GM18505 (cell line): ENCODE measurements around the gene SYT7.

Experiments used
- ATAC-seq: cut with Tn5 transposase; IDR thresholded peaks from one replicate; pipeline ENCODE4 v1.9.1; 2021; ENCODE audit not compliant: unreplicated experiment
- POLR2A ChIP-seq: IDR thresholded peaks from 4 replicates; pipeline ENCODE4 v1.6.1; 2011; ENCODE audit warnings: borderline replicate concordance; ENCODE audit not compliant: insufficient read depth, insufficient read length; ENCODE audit errors: extremely low read depth

Gene SYT7

DNA sequence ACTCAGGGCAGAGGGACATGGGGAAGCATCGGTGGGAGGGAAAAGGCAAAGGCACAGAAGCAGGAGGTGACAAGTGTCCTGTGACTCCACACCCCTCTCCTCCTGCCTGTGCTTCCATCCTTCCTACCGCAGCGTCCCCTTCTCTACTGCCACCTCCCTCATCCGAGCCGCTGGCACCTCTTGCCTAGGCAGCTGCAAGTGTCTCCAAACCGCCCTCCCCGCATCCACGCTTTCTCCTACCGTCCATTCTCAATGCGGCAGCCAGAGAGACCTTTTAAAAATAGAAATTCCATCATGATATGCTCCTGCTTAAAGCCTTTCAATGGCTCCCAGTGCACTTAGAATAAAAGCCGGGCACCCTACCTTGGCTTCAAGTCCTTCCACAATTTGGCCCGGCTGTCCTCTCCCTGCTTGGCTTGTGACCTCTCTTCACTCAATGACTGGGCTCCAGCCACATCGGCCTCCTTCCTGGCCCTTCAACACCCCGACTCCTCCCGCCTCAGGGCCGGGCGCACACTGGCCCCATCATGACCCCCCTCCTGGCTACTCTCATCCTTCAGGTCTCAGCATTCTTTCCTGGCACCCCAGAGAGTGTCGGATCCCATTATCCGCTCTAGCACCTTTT, 55.8 kb downstream of the SYT7 start:
- ATAC-seq, result no peak
- TF ChIP-seq POLR2A, result no peak

DNA sequence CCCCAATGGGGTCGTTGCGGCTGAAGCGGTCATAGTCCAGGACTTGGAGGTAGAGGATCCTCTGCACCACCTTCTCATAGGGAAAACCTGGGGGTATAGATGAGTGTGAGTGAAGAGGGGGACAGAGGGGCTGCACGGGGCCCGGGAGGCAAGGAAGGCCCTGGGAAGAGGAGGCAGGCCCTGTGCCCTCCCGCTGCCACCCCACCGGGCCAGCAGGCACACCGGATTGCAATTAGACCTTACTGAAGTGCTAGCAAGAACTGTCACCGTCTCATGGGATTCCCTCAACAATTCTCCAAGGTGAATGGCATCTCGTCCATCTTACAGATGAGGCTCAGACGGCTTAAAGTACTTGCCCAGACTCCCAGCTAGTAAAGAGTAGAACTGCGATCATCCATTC, 56.4 kb downstream of the SYT7 start:
- no peak for ATAC-seq

DNA sequence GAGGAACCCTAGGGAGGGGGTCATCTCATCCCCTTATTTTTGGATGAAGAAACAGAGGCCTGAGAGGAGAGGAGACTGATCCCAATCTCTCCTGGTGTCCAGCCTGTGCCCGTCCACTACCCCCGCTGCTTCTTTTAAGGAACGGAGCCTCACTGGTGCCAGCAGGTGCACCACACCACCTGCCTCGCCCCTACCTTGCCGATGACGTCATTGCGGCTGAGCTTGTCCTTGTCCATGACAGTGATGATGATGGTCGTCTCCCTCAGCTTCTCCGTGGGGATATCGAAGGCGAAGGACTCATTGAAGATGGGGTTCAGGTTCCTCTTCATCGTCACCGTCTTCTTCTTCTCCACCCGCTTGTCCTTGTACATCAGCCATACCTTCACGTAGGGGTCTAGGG, 58.0 kb downstream of the SYT7 start:
- no peak for ATAC-seq
- TF ChIP-seq POLR2A, result no peak

More for the DNA sequence above, 56.4 kb downstream of the SYT7 start:
- no peak for TF ChIP-seq POLR2A

DNA sequence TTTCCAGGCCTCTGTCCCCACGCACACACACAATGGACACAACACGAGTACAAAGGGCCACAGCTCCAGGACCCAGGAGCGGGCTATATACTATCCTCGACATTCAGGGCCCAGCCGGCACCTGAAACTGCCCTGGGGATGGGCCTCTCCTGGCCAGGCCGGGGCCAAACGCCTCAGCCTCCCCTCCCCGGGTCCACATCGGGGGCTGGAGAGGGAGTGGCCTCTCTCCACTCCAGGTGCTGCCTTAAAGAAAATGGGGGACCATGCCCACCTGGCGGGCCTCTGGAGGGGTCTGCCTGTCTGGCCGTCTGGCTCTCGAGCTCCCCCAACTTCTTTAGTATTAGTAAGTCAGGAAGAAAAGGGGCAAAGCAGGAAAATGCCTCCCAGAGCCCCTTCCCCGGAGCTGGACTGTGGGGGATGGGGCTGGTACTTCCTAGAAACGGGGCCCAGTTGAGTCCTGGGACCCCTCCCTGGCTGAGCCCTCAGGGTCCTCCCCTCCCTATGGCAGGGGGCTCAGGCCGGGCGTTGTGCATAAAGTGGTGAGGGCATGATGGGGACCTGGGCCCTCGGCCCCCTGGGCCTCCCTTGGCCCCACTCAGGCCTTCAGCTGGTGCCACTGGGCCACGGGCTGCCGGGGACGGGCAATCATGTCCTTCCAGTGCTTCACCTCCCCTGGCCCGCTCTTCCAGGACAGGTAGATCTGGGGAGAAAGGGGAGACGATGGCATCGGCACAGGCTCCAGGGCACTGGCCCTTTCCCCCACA, 62.7 kb downstream of the SYT7 start:
- no peak for ATAC-seq
- TF ChIP-seq POLR2A, result no peak

DNA sequence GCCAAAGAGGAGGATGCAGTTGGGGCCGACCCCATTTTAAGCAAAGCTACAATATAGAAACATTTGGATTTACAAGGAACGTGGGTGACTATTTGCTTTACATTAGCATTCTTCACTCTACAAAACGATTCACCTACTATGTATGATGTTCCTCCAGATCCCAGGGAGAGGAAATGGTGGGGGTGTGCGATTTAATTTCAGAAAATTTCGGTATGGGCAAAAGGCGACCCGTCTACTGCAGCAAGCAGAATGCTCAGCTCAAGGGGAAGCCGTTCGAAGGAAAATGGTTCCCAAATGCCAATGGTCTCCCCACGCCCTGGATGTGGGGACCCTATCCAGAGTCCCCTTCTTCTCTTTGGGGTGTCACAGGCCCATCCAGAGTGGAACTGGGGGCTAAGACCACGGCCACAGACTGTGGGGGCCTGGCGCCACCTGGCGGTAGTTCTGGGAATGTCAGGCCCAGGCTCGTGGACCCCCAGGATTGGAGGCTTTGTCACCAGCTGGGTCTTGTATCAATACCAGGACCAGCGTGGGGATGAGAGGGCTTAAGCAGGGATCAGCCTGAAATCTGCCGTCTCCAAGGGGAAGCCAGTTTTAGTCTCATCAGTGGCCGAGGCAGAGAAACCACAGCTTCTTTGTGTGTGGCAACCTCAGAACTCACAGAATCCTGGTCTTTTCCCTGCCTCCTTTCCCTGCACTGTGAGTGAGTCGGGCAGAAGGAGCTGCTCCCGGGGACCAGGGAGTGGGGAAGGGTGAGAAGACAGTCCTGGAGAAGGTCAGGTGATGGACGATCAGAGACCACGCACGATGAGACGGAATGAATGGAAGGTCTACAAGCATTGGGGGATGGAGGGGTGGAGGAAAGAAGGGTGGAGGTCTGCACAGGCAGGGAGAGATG, 64.0 kb downstream of the SYT7 start:
- TF ChIP-seq POLR2A, result no peak
- ATAC-seq, result no peak

DNA sequence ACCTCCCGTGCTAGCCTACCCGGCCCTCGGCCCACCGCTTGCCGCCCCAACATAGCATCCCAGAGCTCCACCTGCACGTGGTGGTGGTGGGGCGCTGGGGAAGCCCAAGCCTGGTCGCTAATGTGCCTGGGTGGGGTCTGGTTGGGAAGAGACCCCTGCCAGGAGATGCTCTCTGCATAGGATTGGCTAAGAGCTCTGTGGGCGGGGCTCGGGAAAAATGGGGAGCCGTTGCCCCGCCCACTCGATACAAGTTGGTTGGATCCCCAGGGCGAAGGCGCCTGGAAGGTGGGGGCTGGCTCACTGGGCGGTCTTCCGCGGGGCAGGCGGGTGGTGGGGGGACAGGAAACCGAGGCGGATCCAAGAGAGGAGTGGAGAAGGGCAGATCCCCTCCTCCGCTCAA, 64.7 kb downstream of the SYT7 start:
- ATAC-seq, result no peak
- TF ChIP-seq POLR2A, result no peak

DNA sequence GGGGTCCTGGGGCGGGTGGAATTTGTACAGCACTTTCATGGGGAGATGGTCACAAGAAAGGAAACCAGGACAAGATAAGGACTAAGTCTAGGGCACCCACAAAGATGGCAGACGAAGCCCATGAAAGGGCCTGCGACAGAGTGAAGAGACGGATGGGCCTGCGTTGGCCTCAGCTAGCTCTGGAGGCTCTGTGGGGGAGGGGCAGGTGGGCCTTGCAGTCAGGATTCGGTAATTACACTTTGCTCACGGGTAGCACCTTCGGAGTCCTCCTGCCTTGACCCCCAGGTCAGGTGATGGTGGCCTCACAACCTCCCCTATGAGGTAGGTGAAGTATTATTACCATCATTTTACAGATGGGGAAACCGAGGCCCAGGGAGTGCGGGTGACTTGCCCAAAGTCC, 65.2 kb downstream of the SYT7 start:
- ATAC-seq, result no peak
- TF ChIP-seq POLR2A, result no peak

DNA sequence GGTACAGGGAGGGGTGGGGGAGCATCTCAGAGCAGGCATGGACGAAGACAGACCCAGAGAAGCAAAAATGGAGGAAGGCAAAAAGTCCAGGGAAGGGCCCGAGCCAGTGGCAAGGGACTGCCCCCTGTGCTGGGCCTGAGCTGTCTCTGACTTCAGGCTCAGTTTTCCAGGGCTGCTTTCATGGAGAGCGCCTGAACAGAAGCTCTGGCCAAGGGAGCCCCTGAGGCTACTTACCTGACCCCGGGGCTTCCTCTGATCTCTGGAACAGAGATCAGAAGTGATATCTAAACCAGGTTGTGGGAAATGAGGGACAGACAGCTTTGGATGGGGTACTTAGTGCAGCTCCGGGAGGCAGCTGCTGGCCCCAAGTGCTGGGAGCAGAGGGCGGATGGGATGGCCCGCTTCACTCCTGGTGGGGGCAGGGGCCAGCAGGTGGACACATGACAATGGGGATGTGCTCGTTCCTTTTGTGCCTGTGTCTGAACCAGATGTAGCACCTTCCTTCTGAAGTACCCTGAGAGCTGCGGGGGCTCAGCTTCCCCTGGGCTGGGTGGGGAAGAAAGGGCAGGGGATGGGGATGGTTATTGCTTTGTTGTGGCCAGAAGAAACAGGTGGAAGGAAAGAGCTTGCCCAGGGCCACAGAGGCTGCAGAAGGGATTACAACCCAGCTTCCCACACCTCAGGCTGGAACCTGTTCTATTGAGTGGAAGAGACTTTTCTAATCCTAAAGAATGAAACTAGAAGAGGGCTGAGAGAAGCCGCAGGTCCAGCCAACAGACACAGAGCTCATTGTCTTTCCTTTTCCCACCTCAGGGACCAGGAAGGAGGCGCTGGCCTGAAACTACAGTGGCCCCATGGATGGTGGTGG, 66.6 kb downstream of the SYT7 start:
- TF ChIP-seq POLR2A, result no peak
- ATAC-seq, result no peak

DNA sequence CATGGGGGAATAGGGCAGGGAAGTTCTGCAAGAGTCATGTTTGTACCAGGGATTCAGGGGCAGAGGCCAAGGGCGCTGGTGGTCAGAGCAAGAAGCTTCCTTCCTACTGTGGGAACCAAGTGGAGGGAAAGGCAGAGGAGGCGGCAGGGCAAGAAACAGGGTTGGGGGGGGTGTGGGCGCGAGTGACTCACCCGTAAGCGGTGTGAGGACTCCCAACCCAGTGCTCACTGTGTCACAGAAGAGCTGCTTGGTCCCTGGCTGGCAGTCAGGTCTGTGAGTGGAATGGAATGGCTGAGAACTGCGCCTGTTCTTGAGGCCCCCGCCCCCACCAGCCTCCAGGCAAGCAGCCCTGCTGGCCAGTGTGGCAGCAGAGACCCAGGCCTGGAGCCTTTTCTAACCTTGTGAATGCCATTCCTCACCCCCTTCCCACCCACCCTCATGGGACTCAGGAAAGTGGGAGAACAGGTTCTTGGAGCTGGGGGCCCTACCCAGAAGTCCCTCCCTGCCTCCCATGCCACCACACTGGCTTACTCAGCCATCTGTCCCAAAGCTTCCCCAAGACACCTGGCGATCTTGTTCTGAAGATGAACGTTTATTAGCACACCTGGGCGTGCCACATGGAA, 67.6 kb downstream of the SYT7 start:
- no peak for ATAC-seq
- no peak for TF ChIP-seq POLR2A

DNA sequence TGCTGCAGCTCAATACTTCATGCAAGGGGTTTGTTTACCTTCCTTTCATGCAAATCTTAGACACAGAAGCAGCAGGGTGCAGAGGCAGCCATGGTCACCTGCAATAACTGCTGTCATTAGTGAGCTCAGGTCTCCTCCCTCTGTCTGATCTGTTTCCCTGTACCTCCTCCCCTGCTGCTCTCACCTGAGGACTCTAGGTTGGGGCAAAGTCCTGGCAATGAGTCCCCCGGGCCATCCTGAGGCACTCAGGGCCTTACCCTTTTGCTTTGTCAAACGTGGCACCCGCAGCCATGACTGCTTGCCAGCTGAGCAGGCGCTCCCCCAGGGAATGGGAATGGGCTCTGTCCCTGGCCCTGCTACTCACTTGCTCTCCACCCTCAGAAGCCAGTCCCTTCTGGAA, 68.4 kb downstream of the SYT7 start:
- no peak for ATAC-seq
- TF ChIP-seq POLR2A, result no peak

DNA sequence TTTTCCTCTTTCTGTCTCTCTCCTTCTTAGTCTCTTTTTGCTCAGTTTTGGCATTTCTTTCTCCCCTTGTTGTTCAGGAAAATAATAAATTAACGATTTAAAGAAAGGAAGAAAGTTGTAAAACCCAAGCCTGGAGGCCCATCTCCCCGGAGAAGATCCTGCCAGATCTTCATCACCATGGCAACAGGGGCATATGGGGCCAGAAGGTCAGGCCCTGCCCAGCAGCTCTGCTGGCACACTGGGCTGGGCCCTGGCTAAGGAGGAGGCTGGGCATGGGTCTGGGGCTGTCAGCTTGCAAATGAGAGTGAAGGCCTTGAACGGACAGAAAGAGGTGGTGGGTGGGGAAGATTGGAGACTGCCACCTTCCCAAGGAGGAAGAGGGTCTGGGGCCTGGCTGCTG, 69.5 kb downstream of the SYT7 start:
- TF ChIP-seq POLR2A, result no peak

DNA sequence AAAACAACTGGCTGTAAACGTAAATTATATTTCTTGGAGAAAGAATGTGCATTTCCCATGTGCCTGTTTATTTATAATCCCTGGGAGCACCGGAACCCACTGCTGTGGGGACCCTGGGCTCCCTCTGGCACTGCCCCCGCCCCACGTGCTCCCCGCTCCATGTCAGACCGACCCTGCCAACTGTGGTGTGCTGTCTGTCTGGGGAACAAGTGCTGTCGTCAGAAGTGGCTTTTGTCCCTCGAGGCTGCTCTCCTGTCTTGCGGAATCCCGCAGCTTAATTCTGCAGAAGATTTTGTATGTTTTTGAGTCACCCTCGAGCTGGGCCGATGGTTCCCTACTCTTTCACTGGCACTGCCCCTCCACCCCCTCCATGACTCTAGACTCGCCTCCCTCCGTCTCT, 69.9 kb downstream of the SYT7 start:
- ATAC-seq, result no peak
- TF ChIP-seq POLR2A, result no peak

More for the DNA sequence above, 69.5 kb downstream of the SYT7 start:
- ATAC-seq, result no peak

DNA sequence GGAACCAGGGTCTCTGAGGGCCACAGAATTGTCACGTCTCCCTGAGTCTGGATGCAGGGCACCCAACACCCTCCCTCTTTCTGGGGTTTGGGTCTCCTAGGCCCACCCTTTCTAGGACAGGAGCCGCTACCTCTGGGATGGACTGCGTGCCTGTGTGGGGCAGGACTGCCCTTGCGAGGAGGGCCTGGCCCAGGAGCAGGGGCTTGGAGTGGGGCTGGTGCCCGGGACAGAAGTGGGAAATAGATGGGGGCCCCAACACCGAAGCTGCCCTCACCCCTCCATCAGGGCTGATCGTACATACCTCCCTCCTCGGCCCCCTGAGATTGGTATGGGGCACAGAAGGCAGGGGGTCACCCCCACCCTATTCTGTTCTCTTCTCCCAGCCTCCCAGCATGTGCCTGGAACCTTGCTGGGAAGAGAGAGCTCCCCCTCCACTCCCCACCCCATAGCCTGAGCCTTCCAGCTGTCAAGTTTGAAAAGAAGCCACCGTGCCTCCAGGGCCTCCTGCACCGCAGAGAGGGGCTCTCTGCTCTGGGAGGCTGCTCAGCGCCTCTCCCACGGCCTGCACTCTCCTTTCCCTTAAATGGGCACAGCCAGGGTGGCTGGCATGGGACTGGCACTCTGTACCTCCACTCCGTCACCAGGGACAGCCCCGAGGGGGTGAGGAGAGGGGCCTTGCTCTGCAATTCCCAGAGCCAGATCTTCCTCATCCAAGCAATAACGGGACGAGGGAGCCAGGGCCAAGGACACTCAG, 70.5 kb downstream of the SYT7 start:
- ATAC-seq, result no peak
- no peak for TF ChIP-seq POLR2A
